ENCODE measurements around the gene HSP90AB1. TPM values are rescaled to one million over a fixed set of nuclear protein-coding genes. Genes with fewer than 3 reads are reported as not detected.

HSP90AB1 gene
- total and polyA plus RNA-seq, 9 of the 15 experiments (the other 6 are each of a cell fraction or from before 2014, with no cell fraction given) = 1,780 to 3,358 (median 2,262) TPM

- TF ChIP-seq, protein P1, sequence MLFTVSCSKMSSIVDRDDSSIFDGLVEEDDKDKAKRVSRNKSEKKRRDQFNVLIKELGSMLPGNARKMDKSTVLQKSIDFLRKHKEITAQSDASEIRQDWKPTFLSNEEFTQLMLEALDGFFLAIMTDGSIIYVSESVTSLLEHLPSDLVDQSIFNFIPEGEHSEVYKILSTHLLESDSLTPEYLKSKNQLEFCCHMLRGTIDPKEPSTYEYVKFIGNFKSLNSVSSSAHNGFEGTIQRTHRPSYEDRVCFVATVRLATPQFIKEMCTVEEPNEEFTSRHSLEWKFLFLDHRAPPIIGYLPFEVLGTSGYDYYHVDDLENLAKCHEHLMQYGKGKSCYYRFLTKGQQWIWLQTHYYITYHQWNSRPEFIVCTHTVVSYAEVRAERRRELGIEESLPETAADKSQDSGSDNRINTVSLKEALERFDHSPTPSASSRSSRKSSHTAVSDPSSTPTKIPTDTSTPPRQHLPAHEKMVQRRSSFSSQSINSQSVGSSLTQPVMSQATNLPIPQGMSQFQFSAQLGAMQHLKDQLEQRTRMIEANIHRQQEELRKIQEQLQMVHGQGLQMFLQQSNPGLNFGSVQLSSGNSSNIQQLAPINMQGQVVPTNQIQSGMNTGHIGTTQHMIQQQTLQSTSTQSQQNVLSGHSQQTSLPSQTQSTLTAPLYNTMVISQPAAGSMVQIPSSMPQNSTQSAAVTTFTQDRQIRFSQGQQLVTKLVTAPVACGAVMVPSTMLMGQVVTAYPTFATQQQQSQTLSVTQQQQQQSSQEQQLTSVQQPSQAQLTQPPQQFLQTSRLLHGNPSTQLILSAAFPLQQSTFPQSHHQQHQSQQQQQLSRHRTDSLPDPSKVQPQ (CRISPR knock-in tag; IDR thresholded peaks at IDR 0.05; ENCODE audit: borderline replicate concordance) = no peak
- 0 out of 2 replicates have a peak, but pooled peaks have one; percentile 49 for TF ChIP-seq ZFP1 (CRISPR knock-in tag; IDR thresholded peaks at IDR 0.05)
- peak; percentile 62 to 98 for TF ChIP-seq SIN3A (IDR thresholded peaks at IDR 0.05; ENCODE audit: borderline replicate concordance in 2 of 2, control insufficient read depth in 1 of 2, low read depth in 2 of 2, low read length in 2 of 2)
- TF ChIP-seq SMARCB1 (IDR thresholded peaks at IDR 0.05; ENCODE audit: insufficient read length, low read depth) = no peak
- 0 out of 2 replicates have a peak, but pooled peaks have one; percentile 45 for TF ChIP-seq TOE1 (IDR thresholded peaks at IDR 0.05; ENCODE audit: borderline replicate concordance)
- peak; percentile 34; the same call in 1 of the 2 replicates for TF ChIP-seq TOE1 (CRISPR knock-in tag; IDR thresholded peaks at IDR 0.05; ENCODE audit: borderline replicate concordance, low read depth)
- TF ChIP-seq HINFP (tag; conservative IDR thresholded peaks at IDR 0.05; ENCODE audit: low read depth) = no peak
- no peak; a peak in 1 of 3 replicates for TF ChIP-seq CBX3 (IDR thresholded peaks at IDR 0.05; ENCODE audit: borderline replicate concordance in 1 of 2, low read length in 2 of 2)
- no peak; the same call in 1 of the 2 replicates for TF ChIP-seq KLF1 (tag; IDR thresholded peaks at IDR 0.05)
- peak; percentile 58; the same call in 1 of the 2 replicates for TF ChIP-seq PRMT5 (CRISPR knock-in tag; IDR thresholded peaks at IDR 0.05)
- TF ChIP-seq POLR2AphosphoS2 (IDR thresholded peaks at IDR 0.05; ENCODE audit: low read length) = peak; percentile 21
- TF ChIP-seq MCM7 (IDR thresholded peaks at IDR 0.05) = peak in 1 of 2 experiments; percentile 4; a peak in 1 of 4 replicates
- peak; percentile 96; the same call in 1 of the 2 replicates for TF ChIP-seq PREB (CRISPR knock-in tag; IDR thresholded peaks at IDR 0.05)
- TF ChIP-seq, protein P2, sequence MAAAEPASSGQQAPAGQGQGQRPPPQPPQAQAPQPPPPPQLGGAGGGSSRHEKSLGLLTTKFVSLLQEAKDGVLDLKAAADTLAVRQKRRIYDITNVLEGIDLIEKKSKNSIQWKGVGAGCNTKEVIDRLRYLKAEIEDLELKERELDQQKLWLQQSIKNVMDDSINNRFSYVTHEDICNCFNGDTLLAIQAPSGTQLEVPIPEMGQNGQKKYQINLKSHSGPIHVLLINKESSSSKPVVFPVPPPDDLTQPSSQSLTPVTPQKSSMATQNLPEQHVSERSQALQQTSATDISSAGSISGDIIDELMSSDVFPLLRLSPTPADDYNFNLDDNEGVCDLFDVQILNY (CRISPR knock-in tag; IDR thresholded peaks at IDR 0.05) = no peak; the same call in 1 of the 2 replicates
- TF ChIP-seq THRB (CRISPR knock-in tag; conservative IDR thresholded peaks at IDR 0.05) = no peak; the same call in 1 of the 2 replicates
- peak; percentile 90 for TF ChIP-seq SOX6 (IDR thresholded peaks at IDR 0.05)
- no peak for TF ChIP-seq ZNF77 (CRISPR knock-in tag; IDR thresholded peaks at IDR 0.05)
- TF ChIP-seq FOXK2 (conservative IDR thresholded peaks at IDR 0.05 in 1 of 2, IDR thresholded peaks at IDR 0.05 in 1 of 2; ENCODE audit: low read depth in 2 of 2) = peak in 1 of 2 experiments; percentile 19; a peak in 3 of 4 replicates
These were observed 719 bp downstream of the HSP90AB1 start (continued) for GRCh38 chr6:44247338-44248302.

Measured in K562 (cell line).